HG02610 (cell line): ENCODE results near the gene SERINC1.

Source experiments
- ATAC-seq: cut with Tn5 transposase; IDR thresholded peaks from one replicate; pipeline ENCODE4 v1.9.1; 2021; ENCODE audit warnings: mild to moderate bottlenecking, moderate library complexity; ENCODE audit not compliant: unreplicated experiment

The SERINC1 gene

GRCh38 chr6:122394016-122394415, 77.6 kb downstream of the SERINC1 start:
- no peak for ATAC-seq

- peak; percentile 95 for ATAC-seq
Observed at GRCh38 chr6:122393351-122393896, 78.2 kb downstream of the SERINC1 start.
